HCT116 (cell line): Measurements from ENCODE around the gene SDK1. TPM values are rescaled to one million over a fixed set of nuclear protein-coding genes. Genes with fewer than 3 reads are reported as not detected.
A peak's percentile ranks its signal among the peaks of the same experiment; 100 is the strongest.

Experiments
- ATAC-seq: fragments of 200-7000 bp; cut with Tn5 transposase; 2 replicates; pipeline ENCODE4 v1.9.1; 2020; ENCODE audit warnings: mild to moderate bottlenecking, moderate library complexity
- BruUV-seq: library from RNA; stranded (reverse); fragments of 400-500 nt; replicated peaks from 2 replicates; lab custom pipeline; 2021; lab: Mats Ljungman, UMichigan
- CTCF ChIA-PET: fragments of 300-600 bp; sonication (Branson Sonifier 250); formaldehyde crosslinking; loops from one replicate; lab custom pipeline; 2021; ENCODE audit warnings: antibody characterized with exemption; lab: Charles Lee
- POLR2A ChIA-PET: fragments of 300-600, 350-600 bp; sonication (Branson Sonifier 250); formaldehyde crosslinking; loops from one replicate; lab custom pipeline; 2021; ENCODE audit warnings: antibody characterized with exemption; lab: Charles Lee
- RAD21 ChIA-PET, 2 experiments: fragments of 300-600 bp; sonication (Branson Sonifier 250); formaldehyde crosslinking; loops; one replicate each; lab custom pipeline; 2023; ENCODE audit warnings: low total read pairs in 2 of 2; ENCODE audit not compliant: uncharacterized antibody in 2 of 2, unreplicated experiment in 2 of 2, low non-redundant PET in 1 of 2; lab: Charles Lee
- DNase-seq: peaks from one replicate; pipeline ENCODE4 v3.0.0-alpha.2; 2010; ENCODE audit warnings: low read depth, low spot score
- H2AFZ ChIP-seq: fragments of 200-600 bp; shearing (Covaris generic), sonication (generic); 2 replicates; pipeline ENCODE4 v1.6.1; 2017; ENCODE audit warnings: low read depth, mixed run types, mixed read lengths, antibody characterized with exemption, low read length; ENCODE audit not compliant: poor library complexity, severe bottlenecking
- H3K27ac ChIP-seq: 2 replicates; pipeline ENCODE4 v1.5.1; 2012; ENCODE audit warnings: low read depth, low read length
- H3K27me3 ChIP-seq: fragments of 200-600 bp; sonication (generic); 2 replicates; pipeline ENCODE4 v1.6.1; 2016; ENCODE audit warnings: mixed run types, low read length, mixed read lengths; ENCODE audit not compliant: insufficient read depth
- H3K36me3 ChIP-seq, 2 experiments: fragments of 200-500 bp in 1 of 2; fragments of 200-600 bp in 1 of 2; sonication (Bioruptor generic) in 1 of 2; sonication (generic) in 1 of 2; 2 replicates each; pipeline versions ENCODE4 v1.5.1 to v1.6.1; 2014 to 2016; ENCODE audit warnings: low read length in 2 of 2, inconsistent platforms in 1 of 2, mixed read lengths in 1 of 2, mixed run types in 1 of 2; ENCODE audit not compliant: insufficient read depth in 2 of 2, control insufficient read depth in 1 of 2
- H3K4me1 ChIP-seq, 2 experiments: fragments of 200-600 bp in 1 of 2; sonication (generic) in 1 of 2; 2 replicates each; pipeline versions ENCODE4 v1.5.1 to v1.6.1; 2012 to 2017; ENCODE audit warnings: low read length in 2 of 2, inconsistent platforms in 1 of 2, mild to moderate bottlenecking in 1 of 2, mixed read lengths in 1 of 2, mixed run types in 1 of 2, moderate library complexity in 1 of 2; ENCODE audit not compliant: insufficient read depth in 2 of 2, control insufficient read depth in 1 of 2
- H3K4me2 ChIP-seq: fragments of 200-600 bp; sonication (generic); 2 replicates; pipeline ENCODE4 v1.6.1; 2017; ENCODE audit warnings: mixed run types, low read length, mixed read lengths
- H3K4me3 ChIP-seq, 2 experiments: fragments of 200-600 bp in 1 of 2; sonication (generic) in 1 of 2; replicated peaks in 1 of 2; 2 replicates each; pipeline ENCODE4 v1.5.1; 2011 to 2016; ENCODE audit warnings: low read length in 2 of 2, control low read depth in 1 of 2, low read depth in 1 of 2, mild to moderate bottlenecking in 1 of 2, mixed read lengths in 1 of 2, mixed run types in 1 of 2
- H3K79me2 ChIP-seq: fragments of 200-600 bp; sonication (generic); 2 replicates; pipeline ENCODE4 v1.6.1; 2017; ENCODE audit warnings: mild to moderate bottlenecking, mixed run types, low read length, moderate library complexity, mixed read lengths; ENCODE audit not compliant: insufficient read depth
- H3K9ac ChIP-seq: fragments of 200-600 bp; sonication (generic); 2 replicates; pipeline ENCODE4 v1.6.1; 2016; ENCODE audit warnings: low read length, mixed read lengths
- H3K9me2 ChIP-seq: fragments of 200-600 bp; sonication (generic), shearing (Covaris generic); 2 replicates; pipeline ENCODE4 v1.6.1; 2017; ENCODE audit warnings: mixed run types, mild to moderate bottlenecking, moderate library complexity; ENCODE audit not compliant: insufficient read depth
- H3K9me3 ChIP-seq, 2 experiments: fragments of 200-500 bp in 1 of 2; fragments of 200-600 bp in 1 of 2; sonication (Bioruptor generic) in 1 of 2; sonication (generic) in 1 of 2; 2 replicates each; pipeline ENCODE4 v1.6.1; 2014 to 2017; ENCODE audit warnings: low read length in 2 of 2, mixed read lengths in 2 of 2, inconsistent platforms in 1 of 2, low read depth in 1 of 2, mild to moderate bottlenecking in 1 of 2, mixed run types in 1 of 2, moderate library complexity in 1 of 2; ENCODE audit not compliant: control insufficient read depth in 1 of 2, insufficient read depth in 1 of 2
- H4K20me1 ChIP-seq: fragments of 200-600 bp; sonication (generic), shearing (Covaris generic); 2 replicates; pipeline ENCODE4 v1.6.1; 2017; ENCODE audit warnings: mixed run types, mild to moderate bottlenecking, moderate library complexity; ENCODE audit not compliant: insufficient read depth
- CEBPB ChIP-seq: IDR thresholded peaks from 2 replicates; pipeline ENCODE4 v1.6.1; 2012; ENCODE audit warnings: low read depth
- CTCF ChIP-seq, 3 experiments: fragments of 200-600 bp in 1 of 3; sonication (generic) in 1 of 3; IDR thresholded peaks in 2 of 3; conservative IDR thresholded peaks in 1 of 3; 2 replicates each; pipeline ENCODE4 v1.5.1; 2012 to 2017; ENCODE audit warnings: low read depth in 2 of 3, low read length in 2 of 3, antibody characterized with exemption in 1 of 3, borderline replicate concordance in 1 of 3, control low read depth in 1 of 3, mild to moderate bottlenecking in 1 of 3, mixed read lengths in 1 of 3, mixed run types in 1 of 3, moderate library complexity in 1 of 3; ENCODE audit not compliant: insufficient read depth in 1 of 3
- EGR1 ChIP-seq: IDR thresholded peaks from 2 replicates; pipeline ENCODE4 v1.6.1; 2012; ENCODE audit warnings: low read depth
- EZH2 ChIP-seq: fragments of 200-600 bp; sonication (generic); IDR thresholded peaks from 2 replicates; pipeline ENCODE4 v1.6.1; 2017; ENCODE audit warnings: antibody characterized with exemption, mixed run types
- RAD21 ChIP-seq: IDR thresholded peaks from 2 replicates; pipeline ENCODE4 v1.6.1; 2012; ENCODE audit warnings: low read depth, mild to moderate bottlenecking
- ZNF274 ChIP-seq: fragments of 200-500 bp; sonication (Bioruptor generic); IDR thresholded peaks from 2 replicates; pipeline ENCODE4 v1.6.1; 2014; ENCODE audit warnings: mild to moderate bottlenecking, low read depth, low read length, inconsistent platforms
- intact Hi-C: fragments of 100-400 bp; cut with micrococcal nuclease; formaldehyde crosslinking; loops from 2 replicates; pipeline ENCODE4 v1.10.0; 2022
- total RNA-seq: library from RNA; stranded (reverse); gene quantifications from one replicate; pipeline ENCODE4 v1.2.1, GENCODE V29; 2021; ENCODE audit not compliant: unreplicated experiment

Gene SDK1
- total RNA-seq, 1 experiment from 2014 or later = 0.05 TPM

GRCh38 chr7:3481435-3481834 lies 180.4 kb downstream of the SDK1 start (continued):
- TF ChIP-seq ZNF274 (no peak), EZH2 (no peak)

GRCh38 chr7:3482147-3482921 lies 181.3 kb downstream of the SDK1 start:
- no peaks in the 10 kb centered on the region; the same call in 1 of the 2 replicates for H4K20me1 ChIP-seq
- CTCF ChIA-PET = interaction anchor here (0.9 to 1.3 kb wide), 3 partner anchors 9 to 191 kb away, joined by 3 to 4 read pairs (median 3); no protein-coding TSS in a partner anchor
- RAD21 ChIA-PET = no interaction called here
- no peak overlapping the region for H3K4me3 ChIP-seq
- H3K27me3 ChIP-seq = peaks cover 33% of the 10 kb centered on the region; the same call in 1 of the 2 replicates
- DNase-seq (peak; percentile 18), ATAC-seq (peak; percentile 84)
- no peaks in the 10 kb centered on the region for H3K9me2 ChIP-seq
- H2AFZ ChIP-seq = no peak overlapping the region
- H3K4me2 ChIP-seq = no peak overlapping the region
- H3K4me1 ChIP-seq = no peaks in the 10 kb centered on the region
- no peaks in the 10 kb centered on the region for H3K79me2 ChIP-seq
- no peaks in the 10 kb centered on the region for H3K36me3 ChIP-seq
- no peaks in the 10 kb centered on the region for H3K9me3 ChIP-seq
- TF ChIP-seq CTCF (IDR thresholded peaks at IDR 0.05 in 2 of 3, conservative IDR thresholded peaks at IDR 0.05 in 1 of 3; ENCODE audit: borderline replicate concordance in 1 of 3, insufficient read depth in 1 of 3, low read depth in 2 of 3, low read length in 2 of 3) = peak; percentile 36 to 66 (median 63); a peak in 5 of 6 replicates
- no peak; the same call in 1 of the 2 replicates for TF ChIP-seq CEBPB
- peak; percentile 38; the same call in 1 of the 2 replicates for TF ChIP-seq RAD21
- TF ChIP-seq EGR1 = no peak
- TF ChIP-seq ZNF274 = no peak
- intact Hi-C loops = no loop called here
- no peak overlapping the region for H3K27ac ChIP-seq
- H3K9ac ChIP-seq = no peak overlapping the region
- POLR2A ChIA-PET = no interaction called here
- no TSS peak for BruUV-seq
